ENCODE measurements around the gene SPRED3. TPM values are rescaled to one million over a fixed set of nuclear protein-coding genes. Genes with fewer than 3 reads are reported as not detected.
"Not testable (repeated sequence)": the region's sequence is repeated elsewhere in the genome, so short reads cannot be mapped to it uniquely, and the experiment has no call there.

The SPRED3 gene
- total RNA-seq, 1 donor from 2014 or later, result 3.2 TPM

DNA sequence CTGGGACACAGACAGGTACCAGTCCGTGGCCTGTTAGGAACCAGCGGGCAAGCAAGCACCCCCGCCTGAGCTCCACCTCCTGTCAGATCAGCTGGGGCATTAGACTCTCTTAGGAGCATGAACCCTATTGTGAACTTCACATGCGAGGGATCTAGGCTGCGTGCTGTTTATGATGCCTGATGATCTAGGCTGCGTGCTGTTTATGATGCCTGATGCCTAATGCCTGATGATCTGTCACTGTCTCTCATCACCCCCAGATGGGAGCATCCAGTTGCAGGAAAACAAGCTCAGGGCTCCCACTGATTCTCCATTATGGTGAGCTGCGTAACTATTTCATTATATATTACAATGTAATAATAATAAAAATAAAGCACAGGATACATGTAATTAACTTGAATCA, 33.9 kb downstream of the SPRED3 start:
- peaks cover 24% of the 10 kb centered on the region for H3K27me3 Mint-ChIP-seq (ENCODE audit: low read depth)
- no peaks in the 10 kb centered on the region for H3K9me3 Mint-ChIP-seq (ENCODE audit: low read depth)
- peaks cover 7% of the 10 kb centered on the region for H3K4me1 Mint-ChIP-seq (ENCODE audit: low read depth)
- no peak for DNase-seq (ENCODE audit: low spot score)
- H3K27ac Mint-ChIP-seq (ENCODE audit: unreplicated experiment), result no peak overlapping the region
- H3K36me3 Mint-ChIP-seq (ENCODE audit: low read depth), result no peaks in the 10 kb centered on the region
- no peak overlapping the region for H3K4me3 Mint-ChIP-seq (ENCODE audit: unreplicated experiment)
- TF ChIP-seq, protein P1, sequence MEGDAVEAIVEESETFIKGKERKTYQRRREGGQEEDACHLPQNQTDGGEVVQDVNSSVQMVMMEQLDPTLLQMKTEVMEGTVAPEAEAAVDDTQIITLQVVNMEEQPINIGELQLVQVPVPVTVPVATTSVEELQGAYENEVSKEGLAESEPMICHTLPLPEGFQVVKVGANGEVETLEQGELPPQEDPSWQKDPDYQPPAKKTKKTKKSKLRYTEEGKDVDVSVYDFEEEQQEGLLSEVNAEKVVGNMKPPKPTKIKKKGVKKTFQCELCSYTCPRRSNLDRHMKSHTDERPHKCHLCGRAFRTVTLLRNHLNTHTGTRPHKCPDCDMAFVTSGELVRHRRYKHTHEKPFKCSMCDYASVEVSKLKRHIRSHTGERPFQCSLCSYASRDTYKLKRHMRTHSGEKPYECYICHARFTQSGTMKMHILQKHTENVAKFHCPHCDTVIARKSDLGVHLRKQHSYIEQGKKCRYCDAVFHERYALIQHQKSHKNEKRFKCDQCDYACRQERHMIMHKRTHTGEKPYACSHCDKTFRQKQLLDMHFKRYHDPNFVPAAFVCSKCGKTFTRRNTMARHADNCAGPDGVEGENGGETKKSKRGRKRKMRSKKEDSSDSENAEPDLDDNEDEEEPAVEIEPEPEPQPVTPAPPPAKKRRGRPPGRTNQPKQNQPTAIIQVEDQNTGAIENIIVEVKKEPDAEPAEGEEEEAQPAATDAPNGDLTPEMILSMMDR (IDR thresholded peaks at IDR 0.05), result no peak

DNA sequence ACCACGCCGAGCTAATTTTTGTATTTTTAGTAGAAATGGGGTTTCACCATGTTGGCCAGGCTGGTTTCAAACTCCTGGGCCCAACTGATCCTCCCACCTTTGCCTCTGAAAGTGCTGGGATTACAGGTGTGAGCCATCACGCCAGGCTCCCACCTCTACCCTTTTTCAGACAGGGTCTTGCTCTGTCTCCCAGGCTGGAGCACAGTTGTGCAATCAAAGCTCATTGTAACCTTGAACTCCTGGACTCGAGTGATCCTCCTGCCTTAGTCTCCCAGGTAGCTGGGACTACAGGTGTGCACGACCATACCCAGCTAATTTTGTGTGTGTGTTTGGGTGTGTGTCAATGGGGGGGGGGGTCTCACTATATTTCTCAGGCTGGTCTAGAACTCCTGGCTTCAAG, 35.8 kb downstream of the SPRED3 start:
- Mint-ChIP-seq H3K9me3 (ENCODE audit: low read depth) (no peaks in the 10 kb centered on the region), H3K27me3 (ENCODE audit: low read depth) (peaks cover 17% of the 10 kb centered on the region), H3K4me1 (ENCODE audit: low read depth) (no peaks in the 10 kb centered on the region), H3K27ac (ENCODE audit: unreplicated experiment) (no peak overlapping the region), H3K4me3 (ENCODE audit: unreplicated experiment) (no peak overlapping the region), H3K36me3 (ENCODE audit: low read depth) (no peaks in the 10 kb centered on the region)
- no peak for DNase-seq (ENCODE audit: low spot score)
- TF ChIP-seq, protein P1 (IDR thresholded peaks at IDR 0.05), result no peak

DNA sequence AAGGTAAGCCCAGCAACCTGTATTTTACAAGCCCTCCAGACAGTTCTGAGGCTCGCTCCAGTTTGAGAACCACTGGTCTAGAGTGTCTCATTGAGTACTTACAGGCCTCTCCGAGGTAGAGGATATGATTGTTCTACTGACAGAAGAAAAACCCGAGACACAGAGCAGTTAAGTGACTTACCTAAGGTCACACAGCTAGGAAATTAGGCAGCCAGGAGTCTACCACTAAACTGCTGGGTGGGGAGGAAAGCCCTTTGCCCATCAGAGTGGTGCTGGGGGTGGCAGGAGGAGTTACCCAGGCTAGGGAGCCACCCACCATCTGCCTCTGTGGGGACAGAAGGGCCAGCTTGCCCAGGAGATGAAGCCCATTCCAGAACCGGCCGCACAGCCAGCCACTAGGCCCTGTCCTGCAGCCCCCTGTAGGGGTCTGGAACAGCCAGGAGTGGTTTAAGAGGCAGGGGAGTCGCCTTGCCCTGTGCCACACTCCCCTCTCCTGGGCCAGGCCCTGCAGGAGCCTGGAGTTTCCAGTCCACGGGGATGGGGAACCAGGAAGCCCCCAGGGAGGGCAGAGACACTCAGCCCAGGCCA, 36.8 kb downstream of the SPRED3 start:
- TF ChIP-seq, protein P1 (IDR thresholded peaks at IDR 0.05), result no peak
- Mint-ChIP-seq H3K36me3 (ENCODE audit: low read depth) (no peaks in the 10 kb centered on the region), H3K27me3 (ENCODE audit: low read depth) (peaks cover 16% of the 10 kb centered on the region), H3K4me3 (ENCODE audit: unreplicated experiment) (no peak overlapping the region), H3K27ac (ENCODE audit: unreplicated experiment) (no peak overlapping the region), H3K4me1 (ENCODE audit: low read depth) (no peaks in the 10 kb centered on the region), H3K9me3 (ENCODE audit: low read depth) (no peaks in the 10 kb centered on the region)
- no peak for DNase-seq (ENCODE audit: low spot score)

DNA sequence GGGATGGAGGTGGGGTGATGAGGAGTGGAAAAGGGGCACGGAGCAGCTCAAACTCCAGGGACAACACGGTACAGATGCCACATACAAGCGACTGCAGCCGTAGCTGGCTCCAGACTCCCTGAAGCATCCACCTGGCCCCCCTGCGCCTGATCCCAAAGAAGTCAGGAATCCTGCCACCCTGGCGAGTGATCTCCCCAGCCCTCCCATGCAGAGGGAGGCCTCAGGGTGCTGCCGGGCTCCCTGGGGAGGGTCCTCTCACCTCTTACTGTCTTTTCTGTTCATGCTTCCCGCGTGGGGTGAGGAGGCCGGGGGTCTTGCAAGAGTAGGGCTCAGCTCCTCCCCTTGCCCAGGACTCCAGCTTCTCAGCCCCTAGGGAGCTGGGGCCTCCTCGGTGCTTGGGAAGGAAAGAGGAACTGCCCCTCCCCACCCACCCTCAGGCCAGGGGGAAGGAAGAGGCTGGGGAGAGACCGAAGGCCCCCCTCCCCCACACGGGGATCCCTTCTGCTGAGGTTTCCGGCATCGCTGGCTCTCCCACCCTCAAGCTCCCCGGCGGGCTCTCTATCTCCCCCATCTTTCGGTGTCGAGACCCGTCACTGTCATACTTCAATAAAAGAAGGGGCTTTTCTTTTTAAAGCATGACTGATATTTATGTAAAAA, 37.4 kb downstream of the SPRED3 start, which contains the start of gene RASGRP4:
TSS of gene RASGRP4 (minus strand) at position 410 of the 657 bp plus-strand sequence. CDS start at position 282, 128 bp downstream.
- no peaks in the 10 kb centered on the region for H3K9me3 Mint-ChIP-seq (ENCODE audit: low read depth)
- no peaks in the 10 kb centered on the region for H3K4me1 Mint-ChIP-seq (ENCODE audit: low read depth)
- TF ChIP-seq, protein P1 (IDR thresholded peaks at IDR 0.05), result no peak
- DNase-seq (ENCODE audit: low spot score), result no peak
- no peak within 1 kb of the TSS for H3K4me3 Mint-ChIP-seq (ENCODE audit: unreplicated experiment)
- H3K27me3 Mint-ChIP-seq (ENCODE audit: low read depth), result peaks cover 20% of the 10 kb centered on the region
- H3K27ac Mint-ChIP-seq (ENCODE audit: unreplicated experiment), result no peak within 1 kb of the TSS
- no peaks in the 10 kb centered on the region for H3K36me3 Mint-ChIP-seq (ENCODE audit: low read depth)

DNA sequence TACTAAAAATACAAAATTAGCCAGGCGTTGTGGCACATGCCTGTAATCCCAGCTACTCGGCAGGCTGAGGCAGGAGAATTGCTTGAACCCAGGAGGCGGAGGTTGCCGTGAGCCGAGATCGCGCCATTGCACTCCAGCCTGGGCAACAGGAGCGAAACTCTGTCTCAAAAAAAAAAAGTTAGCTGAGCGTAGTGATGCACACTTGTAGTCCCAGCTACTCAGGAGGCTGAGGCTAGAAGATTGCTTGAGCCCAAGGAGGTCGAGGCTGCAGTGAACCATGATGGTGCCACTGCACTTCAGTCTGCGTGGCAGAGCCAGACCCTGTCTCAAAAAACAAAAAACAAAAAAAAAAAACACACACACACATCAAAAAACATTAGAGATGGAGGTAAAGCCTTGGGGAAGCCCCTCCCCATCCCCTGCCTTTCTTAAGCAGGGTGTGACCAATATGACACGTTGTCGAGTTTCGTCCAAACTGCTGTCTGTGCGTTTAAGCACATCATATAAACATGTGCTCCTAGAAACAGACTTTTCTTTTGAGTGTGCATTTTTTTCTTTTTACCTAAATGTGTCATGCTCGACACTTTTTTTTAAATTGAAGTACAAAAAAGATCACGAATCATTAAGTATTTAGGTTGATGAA, 38.7 kb downstream of the SPRED3 start:
- H3K27ac Mint-ChIP-seq (ENCODE audit: unreplicated experiment); DNase-seq (ENCODE audit: low spot score); H3K4me3 Mint-ChIP-seq (ENCODE audit: unreplicated experiment); H3K36me3 Mint-ChIP-seq (ENCODE audit: low read depth); H3K4me1 Mint-ChIP-seq (ENCODE audit: low read depth); H3K9me3 Mint-ChIP-seq (ENCODE audit: low read depth): not testable (repeated sequence)
- peaks cover 20% of the 10 kb centered on the region for H3K27me3 Mint-ChIP-seq (ENCODE audit: low read depth)
